Chondrocyte (in vitro differentiated cells): ENCODE data around the gene TMEM184A. TPM values are rescaled to one million over a fixed set of nuclear protein-coding genes. Genes with fewer than 3 reads are reported as not detected.

ENCODE experiments used
- DNase-seq: peaks from one replicate; pipeline ENCODE4 v3.0.0; 2021; ENCODE audit warnings: mixed read lengths, low spot score
- H3K27ac Mint-ChIP-seq: one replicate; pipeline ENCODE4 v1.8.0; 2021; ENCODE audit warnings: mild to moderate bottlenecking, moderate library complexity, mixed read lengths; ENCODE audit not compliant: unreplicated experiment
- H3K27me3 Mint-ChIP-seq: 2 replicates; pipeline ENCODE4 v1.8.0; 2021; ENCODE audit warnings: low read depth, mixed read lengths
- H3K36me3 Mint-ChIP-seq: 2 replicates; pipeline ENCODE4 v1.8.0; 2021; ENCODE audit warnings: low read depth, mixed read lengths
- H3K4me1 Mint-ChIP-seq: 2 replicates; pipeline ENCODE4 v1.8.0; 2021; ENCODE audit warnings: low read depth, mild to moderate bottlenecking, mixed read lengths
- H3K4me3 Mint-ChIP-seq: one replicate; pipeline ENCODE4 v1.8.0; 2021; ENCODE audit warnings: mild to moderate bottlenecking, moderate library complexity, mixed read lengths; ENCODE audit not compliant: unreplicated experiment
- H3K9me3 Mint-ChIP-seq: 2 replicates; pipeline ENCODE4 v1.8.0; 2021; ENCODE audit warnings: low read depth, mixed read lengths
- CTCF ChIP-seq: fragments of 200-600 bp; sonication (generic); IDR thresholded peaks from 2 replicates; pipeline ENCODE4 v1.5.0; 2021; ENCODE audit warnings: antibody characterized with exemption, mild to moderate bottlenecking, moderate library complexity
- total RNA-seq: library from RNA; stranded (reverse); gene quantifications from 3 replicates; pipeline ENCODE4 v1.2.1, GENCODE V29; 2021

Gene TMEM184A
- total RNA-seq, 1 donor from 2014 or later = 0.07 TPM

GRCh38 chr7:1512781-1513656, 43.0 kb downstream of the TMEM184A start:
- DNase-seq = no peak
- peaks cover 35% of the 10 kb centered on the region for H3K4me1 Mint-ChIP-seq

GRCh38 chr7:1511444-1512422, 44.3 kb downstream of the TMEM184A start:
- Mint-ChIP-seq H3K4me1 (peaks cover 38% of the 10 kb centered on the region), H3K36me3 (no peaks in the 10 kb centered on the region), H3K27ac (no peak overlapping the region), H3K4me3 (no peak overlapping the region), H3K27me3 (no peaks in the 10 kb centered on the region), H3K9me3 (no peaks in the 10 kb centered on the region)
- DNase-seq = no peak
- TF ChIP-seq CTCF = no peak

More at GRCh38 chr7:1512781-1513656, 43.0 kb downstream of the TMEM184A start:
- Mint-ChIP-seq H3K4me3 (peak overlapping the region; percentile 57), H3K27me3 (no peaks in the 10 kb centered on the region), H3K9me3 (no peaks in the 10 kb centered on the region), H3K27ac (peak overlapping the region; percentile 98), H3K36me3 (no peaks in the 10 kb centered on the region)
- peak; percentile 10 for TF ChIP-seq CTCF

GRCh38 chr7:1510780-1511154, 45.2 kb downstream of the TMEM184A start:
- no peaks in the 10 kb centered on the region for H3K27me3 Mint-ChIP-seq
- H3K27ac Mint-ChIP-seq = no peak overlapping the region
- DNase-seq = no peak
- H3K4me3 Mint-ChIP-seq = no peak overlapping the region
- no peaks in the 10 kb centered on the region for H3K9me3 Mint-ChIP-seq
- no peaks in the 10 kb centered on the region for H3K36me3 Mint-ChIP-seq
- H3K4me1 Mint-ChIP-seq = peaks cover 34% of the 10 kb centered on the region
- TF ChIP-seq CTCF = no peak

- H3K4me3 Mint-ChIP-seq = no peak overlapping the region
- peaks cover 23% of the 10 kb centered on the region for H3K4me1 Mint-ChIP-seq
- H3K9me3 Mint-ChIP-seq = no peaks in the 10 kb centered on the region
- H3K36me3 Mint-ChIP-seq = no peaks in the 10 kb centered on the region
- no peak for DNase-seq
- no peak overlapping the region for H3K27ac Mint-ChIP-seq
- H3K27me3 Mint-ChIP-seq = no peaks in the 10 kb centered on the region
- no peak for TF ChIP-seq CTCF
These were observed 46.8 kb downstream of the TMEM184A start for GRCh38 chr7:1509226-1509625.

- no peak for TF ChIP-seq CTCF
- H3K27ac Mint-ChIP-seq = no peak overlapping the region
- DNase-seq = no peak
- no peaks in the 10 kb centered on the region for H3K27me3 Mint-ChIP-seq
- H3K9me3 Mint-ChIP-seq = no peaks in the 10 kb centered on the region
- no peak overlapping the region for H3K4me3 Mint-ChIP-seq
- H3K36me3 Mint-ChIP-seq = no peaks in the 10 kb centered on the region
- H3K4me1 Mint-ChIP-seq = peaks cover 16% of the 10 kb centered on the region
These were observed 47.7 kb downstream of the TMEM184A start for GRCh38 chr7:1508277-1508758.
